Calu3 (cell line): Measurements from ENCODE around the gene BRCA2. TPM values are rescaled to one million over a fixed set of nuclear protein-coding genes. Genes with fewer than 3 reads are reported as not detected.
"Not testable (repeated sequence)": the region's sequence is repeated elsewhere in the genome, so short reads cannot be mapped to it uniquely, and the experiment has no call there.

Experiments
- BruUV-seq: library from RNA; stranded (reverse); fragments of 400-500 nt; replicated peaks from 2 replicates; lab custom pipeline; 2021; lab: Mats Ljungman, UMichigan
- CTCF ChIA-PET: fragments of 300-600 bp; sonication (Branson Sonifier 250); formaldehyde crosslinking; loops from one replicate; lab custom pipeline; 2022; ENCODE audit warnings: antibody characterized with exemption; lab: Charles Lee
- DNase-seq: peaks from one replicate; pipeline ENCODE4 v3.0.0; 2022
- H3K27ac Mint-ChIP-seq: one replicate; pipeline ENCODE4 v1.8.0; 2022; ENCODE audit warnings: mixed read lengths; ENCODE audit not compliant: unreplicated experiment
- H3K27me3 Mint-ChIP-seq: one replicate; pipeline ENCODE4 v1.8.0; 2022; ENCODE audit warnings: mixed read lengths; ENCODE audit not compliant: unreplicated experiment
- H3K36me3 Mint-ChIP-seq: one replicate; pipeline ENCODE4 v1.8.0; 2022; ENCODE audit warnings: mild to moderate bottlenecking, moderate library complexity, mixed read lengths; ENCODE audit not compliant: insufficient read depth, unreplicated experiment
- H3K4me1 Mint-ChIP-seq: one replicate; pipeline ENCODE4 v1.8.0; 2022; ENCODE audit warnings: mild to moderate bottlenecking, low read depth, mixed read lengths; ENCODE audit not compliant: unreplicated experiment
- H3K4me3 Mint-ChIP-seq: one replicate; pipeline ENCODE4 v1.8.0; 2022; ENCODE audit warnings: mild to moderate bottlenecking, low read depth, moderate library complexity, mixed read lengths; ENCODE audit not compliant: unreplicated experiment
- H3K9me3 Mint-ChIP-seq: one replicate; pipeline ENCODE4 v1.8.0; 2022; ENCODE audit warnings: low read depth, mixed read lengths; ENCODE audit not compliant: unreplicated experiment
- intact Hi-C: fragments of 100-400 bp; cut with micrococcal nuclease; formaldehyde crosslinking; loops from one replicate; pipeline ENCODE4 v1.10.0; 2022; ENCODE audit not compliant: unreplicated experiment
- total RNA-seq: library from RNA; stranded (reverse); gene quantifications from 2 replicates; pipeline ENCODE4 v1.2.3, GENCODE V29; 2022
- TF ChIP-seq, protein P1 (sequence below): fragments of 200-600 bp; IDR thresholded peaks from one replicate; pipeline ENCODE4 v1.8.0; 2022; ENCODE audit warnings: antibody characterized with exemption; ENCODE audit not compliant: unreplicated experiment

BRCA2 gene
- total RNA-seq, 1 experiment from 2014 or later, result 12.8 TPM

GRCh38 chr13:32330441-32330840 lies 15.1 kb downstream of the BRCA2 start:
- no peaks in the 10 kb centered on the region for H3K9me3 Mint-ChIP-seq
- no peak for DNase-seq
- TF ChIP-seq, protein P1, sequence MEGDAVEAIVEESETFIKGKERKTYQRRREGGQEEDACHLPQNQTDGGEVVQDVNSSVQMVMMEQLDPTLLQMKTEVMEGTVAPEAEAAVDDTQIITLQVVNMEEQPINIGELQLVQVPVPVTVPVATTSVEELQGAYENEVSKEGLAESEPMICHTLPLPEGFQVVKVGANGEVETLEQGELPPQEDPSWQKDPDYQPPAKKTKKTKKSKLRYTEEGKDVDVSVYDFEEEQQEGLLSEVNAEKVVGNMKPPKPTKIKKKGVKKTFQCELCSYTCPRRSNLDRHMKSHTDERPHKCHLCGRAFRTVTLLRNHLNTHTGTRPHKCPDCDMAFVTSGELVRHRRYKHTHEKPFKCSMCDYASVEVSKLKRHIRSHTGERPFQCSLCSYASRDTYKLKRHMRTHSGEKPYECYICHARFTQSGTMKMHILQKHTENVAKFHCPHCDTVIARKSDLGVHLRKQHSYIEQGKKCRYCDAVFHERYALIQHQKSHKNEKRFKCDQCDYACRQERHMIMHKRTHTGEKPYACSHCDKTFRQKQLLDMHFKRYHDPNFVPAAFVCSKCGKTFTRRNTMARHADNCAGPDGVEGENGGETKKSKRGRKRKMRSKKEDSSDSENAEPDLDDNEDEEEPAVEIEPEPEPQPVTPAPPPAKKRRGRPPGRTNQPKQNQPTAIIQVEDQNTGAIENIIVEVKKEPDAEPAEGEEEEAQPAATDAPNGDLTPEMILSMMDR, result no peak
- H3K27me3 Mint-ChIP-seq, result no peaks in the 10 kb centered on the region
- H3K4me1 Mint-ChIP-seq, result no peaks in the 10 kb centered on the region
- CTCF ChIA-PET, result no interaction called here
- H3K36me3 Mint-ChIP-seq, result no peaks in the 10 kb centered on the region
- no peak overlapping the region for H3K27ac Mint-ChIP-seq
- intact Hi-C loops, result no loop called here
- no TSS peak for BruUV-seq
- no peak overlapping the region for H3K4me3 Mint-ChIP-seq

- CTCF ChIA-PET, result no interaction called here
- Mint-ChIP-seq H3K9me3 (no peaks in the 10 kb centered on the region), H3K4me1 (no peaks in the 10 kb centered on the region), H3K27me3 (no peaks in the 10 kb centered on the region), H3K27ac (no peak overlapping the region), H3K4me3 (no peak overlapping the region), H3K36me3 (no peaks in the 10 kb centered on the region)
- intact Hi-C loops, result no loop called here
- no TSS peak for BruUV-seq
- no peak for DNase-seq
- TF ChIP-seq, protein P1, result no peak
Observed at GRCh38 chr13:32334671-32335070, 19.4 kb downstream of the BRCA2 start.

DNA sequence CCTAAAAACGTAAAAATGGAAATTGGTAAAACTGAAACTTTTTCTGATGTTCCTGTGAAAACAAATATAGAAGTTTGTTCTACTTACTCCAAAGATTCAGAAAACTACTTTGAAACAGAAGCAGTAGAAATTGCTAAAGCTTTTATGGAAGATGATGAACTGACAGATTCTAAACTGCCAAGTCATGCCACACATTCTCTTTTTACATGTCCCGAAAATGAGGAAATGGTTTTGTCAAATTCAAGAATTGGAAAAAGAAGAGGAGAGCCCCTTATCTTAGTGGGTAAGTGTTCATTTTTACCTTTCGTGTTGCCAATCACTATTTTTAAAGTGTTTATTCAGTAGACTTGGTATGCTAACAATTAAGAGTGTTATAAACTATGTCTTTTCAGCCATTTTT lies 25.6 kb downstream of the BRCA2 start:
- Mint-ChIP-seq H3K4me1 (no peaks in the 10 kb centered on the region), H3K9me3 (no peaks in the 10 kb centered on the region), H3K27me3 (no peaks in the 10 kb centered on the region), H3K36me3 (no peaks in the 10 kb centered on the region), H3K4me3 (no peak overlapping the region), H3K27ac (no peak overlapping the region)
- no peak for DNase-seq
- TF ChIP-seq, protein P1, result no peak
- intact Hi-C loops, result no loop called here
- CTCF ChIA-PET, result no interaction called here
- no TSS peak for BruUV-seq

DNA sequence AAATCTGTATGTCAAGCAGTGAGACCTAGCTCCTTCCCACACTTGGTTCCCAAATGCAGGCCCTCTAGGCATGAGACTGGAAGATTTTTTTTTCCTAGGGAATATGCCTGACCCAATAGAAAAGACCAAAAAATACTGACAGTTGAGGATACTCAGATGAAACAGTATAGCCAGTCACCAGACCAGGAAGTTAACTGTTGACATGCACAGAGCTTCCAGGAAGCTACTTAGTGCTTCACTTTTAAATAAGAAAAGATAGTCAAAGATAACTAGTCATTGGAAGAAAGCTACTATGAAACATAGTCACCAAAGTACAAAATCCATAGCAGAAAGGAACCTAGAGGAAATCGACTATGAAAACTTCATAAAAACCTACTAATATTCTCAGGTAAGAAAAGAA lies 32.3 kb downstream of the BRCA2 start:
- no peak for DNase-seq
- TF ChIP-seq, protein P1, result no peak
- H3K27me3 Mint-ChIP-seq, result no peaks in the 10 kb centered on the region
- H3K36me3 Mint-ChIP-seq, result peaks cover 4% of the 10 kb centered on the region
- H3K4me1 Mint-ChIP-seq, result no peaks in the 10 kb centered on the region
- no peak overlapping the region for H3K27ac Mint-ChIP-seq
- H3K4me3 Mint-ChIP-seq, result no peak overlapping the region
- H3K9me3 Mint-ChIP-seq, result no peaks in the 10 kb centered on the region
- intact Hi-C loops, result no loop called here
- CTCF ChIA-PET, result no interaction called here
- no TSS peak for BruUV-seq

GRCh38 chr13:32350839-32351441 lies 35.6 kb downstream of the BRCA2 start:
- H3K27ac Mint-ChIP-seq, H3K27me3 Mint-ChIP-seq, H3K36me3 Mint-ChIP-seq, H3K4me3 Mint-ChIP-seq, H3K4me1 Mint-ChIP-seq, DNase-seq, BruUV-seq, H3K9me3 Mint-ChIP-seq, intact Hi-C loops, CTCF ChIA-PET: not testable (repeated sequence)
